ENCODE results near the gene FUBP1.
"Not testable (repeated sequence)": the region's sequence is repeated elsewhere in the genome, so short reads cannot be mapped to it uniquely, and the experiment has no call there.

The FUBP1 gene

DNA sequence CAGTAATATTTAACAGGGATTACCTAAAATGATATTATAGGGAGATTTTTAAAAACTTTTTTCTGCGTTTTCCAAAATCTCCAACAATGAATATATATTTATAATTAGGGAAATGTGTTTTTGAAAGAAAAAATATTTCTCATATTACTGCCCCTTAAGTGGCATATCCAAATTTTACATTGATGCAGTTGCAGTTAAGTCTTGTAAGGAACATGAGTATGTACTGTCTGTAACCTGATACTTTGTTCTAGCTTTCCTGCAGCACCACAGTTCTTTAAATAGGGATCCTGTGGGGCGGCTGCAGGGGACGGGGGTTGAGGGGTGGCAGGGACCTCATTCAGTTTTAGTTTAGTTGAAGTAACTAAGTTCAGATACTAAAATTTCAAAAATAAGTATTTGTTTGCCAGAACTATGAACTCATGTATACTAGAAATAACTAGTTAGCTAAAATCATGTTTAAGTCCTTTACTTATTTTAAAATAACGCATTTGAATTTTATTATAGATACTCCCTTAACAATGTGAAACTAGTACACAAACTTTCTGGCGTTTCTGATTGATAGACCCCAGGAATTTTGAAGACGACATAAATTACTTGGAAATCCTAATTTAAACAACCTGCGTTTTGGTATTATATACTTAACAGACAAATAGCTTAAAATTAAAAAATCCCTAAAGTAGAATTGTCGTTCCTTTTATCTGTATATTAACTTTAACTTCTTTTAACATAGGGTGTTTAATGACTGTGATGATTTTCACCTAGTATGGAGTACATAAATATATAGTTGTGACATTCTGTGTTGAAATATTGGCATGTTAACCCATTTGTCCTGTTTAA lies 25.2 kb upstream of the FUBP1 start:
- Mint-ChIP-seq H3K36me3 (ENCODE audit: insufficient read depth) (peaks cover 15% of the 10 kb centered on the region), H3K4me1 (ENCODE audit: low read depth in 2 of 2) (peaks cover 8 to 26% of the 10 kb centered on the region in 2 donors), H3K9me3 (no peaks in the 10 kb centered on the region), H3K27me3 (no peaks in the 10 kb centered on the region), H3K27ac (peak overlapping the region; percentile 97 to 100), H3K4me3 (peak overlapping the region; percentile 87 to 95)
- ATAC-seq (replicated peaks), result peak; percentile 48
- peak; percentile 6 to 34 (median 13) for DNase-seq

DNA sequence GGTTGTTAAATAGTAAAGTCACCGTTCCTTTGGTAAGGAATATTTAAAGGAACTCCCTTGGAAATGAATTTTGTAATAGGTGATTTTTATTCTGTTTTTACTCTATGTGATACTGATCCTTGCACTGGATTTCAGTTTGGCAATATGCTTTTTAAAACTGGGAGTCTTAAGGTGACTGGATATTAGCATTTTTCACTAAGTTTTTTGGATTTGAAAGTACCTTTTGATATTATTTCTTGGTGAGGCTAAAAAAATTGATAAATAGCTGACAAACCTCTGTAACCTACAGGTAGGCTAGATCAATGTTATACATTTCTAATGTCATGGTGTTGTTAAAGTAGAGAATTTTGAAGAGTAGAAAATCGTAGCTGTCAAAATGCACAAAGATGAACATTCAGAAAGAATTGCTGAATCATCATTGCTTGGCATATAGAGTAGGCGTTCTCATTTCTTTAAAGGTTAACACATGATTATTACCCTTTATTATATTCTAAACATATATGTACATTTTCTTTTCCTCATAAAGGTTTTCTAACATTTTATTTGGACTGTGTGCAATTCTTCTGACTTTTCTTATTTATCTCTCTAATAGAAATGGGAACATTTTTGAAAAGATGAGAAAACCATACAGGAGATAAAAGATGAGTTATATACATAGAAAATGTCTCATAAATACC lies 24.3 kb upstream of the FUBP1 start:
- H3K36me3 Mint-ChIP-seq (ENCODE audit: insufficient read depth), result peaks cover 15% of the 10 kb centered on the region
- H3K27me3 Mint-ChIP-seq, result no peaks in the 10 kb centered on the region

DNA sequence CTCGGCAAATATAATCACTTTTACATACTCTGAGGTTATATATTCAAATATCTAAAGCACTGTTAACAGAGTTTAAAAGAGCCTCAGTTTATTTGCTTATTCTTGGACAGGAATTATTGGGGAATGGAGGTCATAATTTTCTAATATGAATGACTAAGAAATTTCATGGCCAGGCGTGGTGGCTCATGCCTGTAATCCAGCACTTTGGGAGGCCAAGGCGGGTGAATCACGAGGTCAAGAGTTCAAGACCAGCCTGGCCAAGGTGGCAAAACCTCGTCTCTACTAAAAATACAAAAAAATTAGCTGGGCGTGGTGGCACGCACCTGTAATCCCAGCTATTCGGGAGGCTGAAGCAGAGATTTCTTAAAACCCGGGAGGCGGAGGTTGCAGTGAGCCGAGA lies 21.7 kb upstream of the FUBP1 start:
- Mint-ChIP-seq H3K4me1 (ENCODE audit: low read depth in 2 of 2) (peaks cover 6 to 12% of the 10 kb centered on the region in 2 donors), H3K36me3 (ENCODE audit: insufficient read depth) (peaks cover 15% of the 10 kb centered on the region)
- H3K27me3 Mint-ChIP-seq; DNase-seq; H3K9me3 Mint-ChIP-seq; H3K4me3 Mint-ChIP-seq; ATAC-seq (replicated peaks); H3K27ac Mint-ChIP-seq: not testable (repeated sequence)

More for the DNA sequence above, 24.3 kb upstream of the FUBP1 start:
- Mint-ChIP-seq H3K9me3 (no peaks in the 10 kb centered on the region), H3K27ac (peak overlapping the region; percentile 97 to 100), H3K4me3 (peak overlapping the region in 1 of 2 donors; percentile 95), H3K4me1 (ENCODE audit: low read depth in 2 of 2) (peaks cover 8 to 26% of the 10 kb centered on the region in 2 donors)
- DNase-seq (no peak), ATAC-seq (replicated peaks) (no peak)

DNA sequence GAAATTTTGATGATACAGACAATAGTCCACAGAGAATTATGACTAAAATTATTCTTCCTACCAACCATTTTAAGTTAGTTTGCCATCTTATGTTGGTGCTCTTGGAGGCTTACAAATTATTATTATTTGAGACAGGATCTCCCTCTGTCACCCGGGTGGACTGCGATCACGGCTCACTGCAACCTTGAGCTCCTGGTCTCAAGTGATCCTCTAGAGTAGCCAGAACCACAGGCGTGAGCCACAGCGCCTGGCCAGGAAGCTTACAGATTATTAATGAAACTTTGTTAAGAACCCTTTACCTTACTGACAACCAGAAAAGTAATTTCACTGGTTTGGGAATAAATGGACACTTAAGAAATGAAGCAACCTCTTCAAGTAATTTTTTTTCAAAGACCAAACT lies 17.9 kb upstream of the FUBP1 start:
- H3K36me3 Mint-ChIP-seq (ENCODE audit: insufficient read depth), result no peaks in the 10 kb centered on the region
- DNase-seq (no peak), ATAC-seq (replicated peaks) (no peak)
- no peaks in the 10 kb centered on the region for H3K9me3 Mint-ChIP-seq
- no peak overlapping the region for H3K4me3 Mint-ChIP-seq
- no peaks in the 10 kb centered on the region for H3K27me3 Mint-ChIP-seq
- H3K27ac Mint-ChIP-seq, result no peak overlapping the region
- no peaks in the 10 kb centered on the region for H3K4me1 Mint-ChIP-seq (ENCODE audit: low read depth in 2 of 2)

DNA sequence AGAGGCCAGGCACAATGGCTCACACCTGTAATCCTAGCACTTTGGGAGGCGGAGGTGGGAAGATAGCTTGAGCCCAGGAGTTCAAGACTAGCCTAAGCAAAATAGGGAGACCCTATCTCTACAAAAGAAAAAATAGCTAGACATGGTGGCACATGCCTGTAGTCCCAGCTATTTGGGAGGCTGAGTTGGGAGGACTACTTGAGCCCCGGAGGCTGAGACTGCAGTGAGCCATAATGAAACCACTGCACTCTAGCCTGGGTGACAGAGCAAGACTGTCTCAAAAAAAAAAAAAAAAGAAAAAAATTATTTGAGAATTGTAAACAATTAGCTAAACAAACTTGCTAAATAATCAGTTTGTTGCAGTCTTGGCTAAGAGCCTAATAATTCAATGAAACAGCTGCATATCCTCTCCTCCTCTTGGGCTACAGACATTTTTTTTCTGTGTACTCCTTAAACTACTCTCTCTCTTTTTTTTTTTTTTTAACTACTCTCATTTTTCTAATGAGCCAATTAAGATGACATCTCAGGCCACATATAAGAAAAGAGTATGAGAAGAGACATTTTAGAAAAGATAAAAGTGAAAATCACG lies 15.3 kb upstream of the FUBP1 start:
- Mint-ChIP-seq H3K9me3 (no peaks in the 10 kb centered on the region), H3K4me1 (ENCODE audit: low read depth in 2 of 2) (peaks cover 0 to 14% of the 10 kb centered on the region in 2 donors), H3K4me3 (no peak overlapping the region), H3K36me3 (ENCODE audit: insufficient read depth) (no peaks in the 10 kb centered on the region), H3K27me3 (no peaks in the 10 kb centered on the region), H3K27ac (no peak overlapping the region)
- DNase-seq (no peak), ATAC-seq (replicated peaks) (no peak)

DNA sequence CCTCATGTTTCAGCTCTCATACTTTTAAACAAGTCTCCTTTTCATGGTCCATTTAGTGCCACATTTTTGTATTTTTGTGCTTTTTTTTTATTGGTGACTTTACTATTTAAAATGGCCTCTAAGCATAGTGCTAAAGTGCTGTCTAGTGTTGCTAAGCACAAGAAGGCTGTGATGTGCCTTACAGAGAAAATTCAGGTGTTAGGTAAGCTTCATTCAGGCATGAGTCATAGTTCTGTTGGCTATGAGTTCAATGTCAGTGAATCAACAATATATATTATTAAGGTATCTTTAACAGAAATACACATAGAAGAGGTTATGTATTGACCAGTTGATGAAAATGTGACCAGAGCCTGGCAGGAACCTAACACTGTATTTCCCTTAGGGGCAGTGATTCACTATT lies 12.8 kb upstream of the FUBP1 start:
- ATAC-seq (replicated peaks), result no peak

DNA sequence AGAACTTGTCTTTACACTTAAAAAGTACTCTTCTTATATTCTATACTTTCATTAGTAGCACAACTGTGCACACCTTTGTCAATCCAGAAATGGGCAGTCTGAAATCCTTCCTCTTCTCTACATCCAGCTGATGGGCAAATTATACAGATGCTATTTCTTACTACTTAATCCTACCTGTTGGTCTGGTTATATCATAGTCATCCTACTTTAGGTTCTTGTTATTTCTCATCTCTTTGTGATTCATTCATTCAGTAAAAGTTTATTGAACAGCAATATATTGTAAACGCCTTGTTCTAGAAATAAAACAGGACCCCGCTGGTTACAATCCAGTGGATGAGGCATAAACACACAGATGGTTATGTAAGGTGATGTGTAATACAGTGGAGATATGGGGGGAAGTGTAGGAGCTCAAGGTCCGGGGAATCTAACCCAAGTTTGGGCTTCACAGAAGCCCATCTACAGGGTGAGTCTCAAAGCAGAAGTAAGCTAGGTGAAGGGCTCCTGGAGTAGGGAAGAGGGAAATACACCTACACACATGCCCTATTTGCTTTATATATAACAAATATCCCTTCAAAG lies 11.8 kb upstream of the FUBP1 start:
- ATAC-seq (replicated peaks) (no peak), DNase-seq (no peak)
- Mint-ChIP-seq H3K4me3 (no peak overlapping the region), H3K27me3 (no peaks in the 10 kb centered on the region), H3K27ac (no peak overlapping the region), H3K4me1 (ENCODE audit: low read depth in 2 of 2) (peaks cover 1 to 28% of the 10 kb centered on the region in 2 donors), H3K9me3 (no peaks in the 10 kb centered on the region), H3K36me3 (ENCODE audit: insufficient read depth) (no peaks in the 10 kb centered on the region)

More for the DNA sequence above, 12.8 kb upstream of the FUBP1 start:
- no peak overlapping the region for H3K4me3 Mint-ChIP-seq
- H3K36me3 Mint-ChIP-seq (ENCODE audit: insufficient read depth), result no peaks in the 10 kb centered on the region
- H3K27me3 Mint-ChIP-seq, result no peaks in the 10 kb centered on the region
- peaks cover 1 to 24% of the 10 kb centered on the region in 2 donors for H3K4me1 Mint-ChIP-seq (ENCODE audit: low read depth in 2 of 2)
- no peak overlapping the region for H3K27ac Mint-ChIP-seq
- no peak for DNase-seq
- H3K9me3 Mint-ChIP-seq, result no peaks in the 10 kb centered on the region

DNA sequence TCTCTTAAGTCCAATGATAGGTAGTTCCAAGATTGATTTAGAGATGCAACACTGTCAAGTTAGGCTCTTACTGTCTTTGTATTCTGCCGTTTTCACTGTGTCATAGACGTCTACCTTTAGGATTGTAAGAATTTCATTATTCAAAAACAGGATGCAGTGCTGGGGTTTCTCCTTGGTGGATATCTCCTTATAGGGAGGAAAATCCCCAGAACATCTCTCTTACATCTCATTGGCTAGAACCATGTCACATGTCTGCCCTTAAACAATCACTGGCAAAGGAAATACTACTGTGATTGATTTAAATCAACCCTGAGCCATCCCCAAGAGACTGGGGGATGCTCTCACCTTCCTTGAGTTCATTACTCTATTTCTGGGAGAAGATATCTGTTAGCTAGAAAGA lies 10.9 kb upstream of the FUBP1 start:
- ATAC-seq (replicated peaks) (no peak), DNase-seq (no peak)
- no peaks in the 10 kb centered on the region for H3K9me3 Mint-ChIP-seq
- H3K36me3 Mint-ChIP-seq (ENCODE audit: insufficient read depth), result no peaks in the 10 kb centered on the region
- no peak overlapping the region for H3K4me3 Mint-ChIP-seq
- H3K27ac Mint-ChIP-seq, result peak overlapping the region in 1 of 2 donors; percentile 46
- peaks cover 1 to 30% of the 10 kb centered on the region in 2 donors for H3K4me1 Mint-ChIP-seq (ENCODE audit: low read depth in 2 of 2)
- no peaks in the 10 kb centered on the region for H3K27me3 Mint-ChIP-seq

DNA sequence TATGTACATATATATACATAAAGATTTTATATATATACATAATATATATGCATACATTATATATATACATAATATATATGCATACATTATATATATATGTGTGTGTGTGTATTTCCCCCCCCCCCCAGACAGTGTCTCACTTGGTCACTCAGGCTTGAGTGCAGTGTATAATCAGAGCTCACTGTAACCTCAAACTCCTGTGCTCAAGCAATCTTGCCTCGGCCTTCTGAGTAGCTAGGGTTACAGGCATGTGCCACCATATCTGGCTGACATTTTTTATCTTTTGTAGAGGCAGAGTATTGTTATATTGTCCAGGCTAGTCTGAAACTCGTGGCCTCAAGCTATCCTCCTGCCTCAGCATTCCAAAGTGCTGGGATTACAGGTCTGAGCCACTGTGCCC lies 9.0 kb upstream of the FUBP1 start:
- H3K4me1 Mint-ChIP-seq (ENCODE audit: low read depth in 2 of 2), result peaks cover 3 to 33% of the 10 kb centered on the region in 2 donors
- ATAC-seq (replicated peaks) (no peak), DNase-seq (no peak)
- no peak overlapping the region for H3K4me3 Mint-ChIP-seq
- no peak overlapping the region for H3K27ac Mint-ChIP-seq
- no peaks in the 10 kb centered on the region for H3K9me3 Mint-ChIP-seq
- no peaks in the 10 kb centered on the region for H3K27me3 Mint-ChIP-seq
- H3K36me3 Mint-ChIP-seq (ENCODE audit: insufficient read depth), result no peaks in the 10 kb centered on the region

DNA sequence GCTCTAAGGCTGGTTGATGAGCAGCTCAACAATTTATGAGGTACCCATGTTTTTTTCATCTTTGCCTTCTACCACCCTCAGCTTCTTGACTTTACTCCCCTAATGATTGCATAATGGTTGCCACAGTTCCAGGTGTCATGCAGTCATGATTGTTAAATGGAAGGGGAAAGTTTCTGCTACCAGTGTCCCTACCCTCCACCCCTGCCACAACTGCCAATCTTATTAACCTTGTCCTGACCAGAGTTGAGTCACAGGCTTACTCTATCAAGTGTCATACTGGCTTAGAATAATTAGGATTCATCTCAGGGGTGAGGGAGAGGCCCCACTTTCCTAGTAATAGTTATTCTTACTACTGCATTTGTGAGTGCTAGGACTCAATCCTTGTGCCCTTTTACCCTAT lies 7.9 kb upstream of the FUBP1 start:
- H3K4me3 Mint-ChIP-seq, result no peak overlapping the region
- ATAC-seq (replicated peaks) (no peak), DNase-seq (no peak)
- H3K27ac Mint-ChIP-seq, result peak overlapping the region; percentile 19 to 69
- H3K9me3 Mint-ChIP-seq, result no peaks in the 10 kb centered on the region
- no peaks in the 10 kb centered on the region for H3K27me3 Mint-ChIP-seq
- H3K4me1 Mint-ChIP-seq (ENCODE audit: low read depth in 2 of 2), result peaks cover 3 to 33% of the 10 kb centered on the region in 2 donors
- peaks cover 4% of the 10 kb centered on the region for H3K36me3 Mint-ChIP-seq (ENCODE audit: insufficient read depth)

DNA sequence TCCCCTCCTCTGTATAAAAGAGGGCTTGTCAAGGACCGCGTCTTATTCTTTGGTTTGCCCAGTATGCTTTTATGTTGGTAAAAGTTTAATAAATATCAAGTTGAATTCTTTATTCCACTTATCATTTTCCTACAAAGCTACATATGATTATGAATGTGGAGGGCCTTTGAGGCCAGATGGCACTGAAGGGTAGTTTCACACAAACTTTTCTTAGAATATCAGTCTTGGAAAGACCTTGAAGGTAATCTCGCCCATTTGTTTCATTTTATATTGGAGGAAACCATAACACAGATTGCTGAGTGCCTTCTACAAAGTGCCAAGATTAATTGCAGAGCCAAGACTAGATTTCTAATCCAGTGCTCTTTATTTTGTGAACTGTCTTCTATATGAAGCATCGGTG lies 5.8 kb upstream of the FUBP1 start:
- Mint-ChIP-seq H3K9me3 (no peaks in the 10 kb centered on the region), H3K4me1 (ENCODE audit: low read depth in 2 of 2) (peaks cover 11 to 34% of the 10 kb centered on the region in 2 donors), H3K27me3 (no peaks in the 10 kb centered on the region), H3K36me3 (ENCODE audit: insufficient read depth) (peaks cover 4% of the 10 kb centered on the region), H3K4me3 (no peak overlapping the region), H3K27ac (no peak overlapping the region)
- ATAC-seq (replicated peaks) (no peak), DNase-seq (no peak)

DNA sequence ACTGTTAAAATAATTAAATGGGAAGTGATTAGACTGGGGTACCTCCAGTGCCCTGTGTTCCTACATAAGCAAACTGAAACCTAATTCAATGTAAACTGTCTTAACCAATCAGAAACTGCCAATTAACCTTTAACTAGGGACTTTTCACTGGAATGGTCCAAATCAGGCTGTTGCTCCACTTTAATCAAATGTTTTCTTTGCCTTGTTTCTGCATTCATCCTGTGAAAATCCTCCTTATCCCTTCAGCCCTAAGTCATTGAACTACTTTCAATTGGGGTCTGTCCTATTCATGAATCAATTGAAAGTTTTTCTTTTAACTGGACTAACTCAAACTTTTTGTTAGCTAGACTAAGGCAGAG lies 5.1 kb upstream of the FUBP1 start:
- Mint-ChIP-seq H3K36me3 (ENCODE audit: insufficient read depth) (peaks cover 4% of the 10 kb centered on the region), H3K27me3 (no peaks in the 10 kb centered on the region), H3K9me3 (no peaks in the 10 kb centered on the region), H3K4me1 (ENCODE audit: low read depth in 2 of 2) (peaks cover 12 to 28% of the 10 kb centered on the region in 2 donors), H3K4me3 (no peak overlapping the region), H3K27ac (peak overlapping the region in 1 of 2 donors; percentile 58)
- DNase-seq (no peak), ATAC-seq (replicated peaks) (no peak)

DNA sequence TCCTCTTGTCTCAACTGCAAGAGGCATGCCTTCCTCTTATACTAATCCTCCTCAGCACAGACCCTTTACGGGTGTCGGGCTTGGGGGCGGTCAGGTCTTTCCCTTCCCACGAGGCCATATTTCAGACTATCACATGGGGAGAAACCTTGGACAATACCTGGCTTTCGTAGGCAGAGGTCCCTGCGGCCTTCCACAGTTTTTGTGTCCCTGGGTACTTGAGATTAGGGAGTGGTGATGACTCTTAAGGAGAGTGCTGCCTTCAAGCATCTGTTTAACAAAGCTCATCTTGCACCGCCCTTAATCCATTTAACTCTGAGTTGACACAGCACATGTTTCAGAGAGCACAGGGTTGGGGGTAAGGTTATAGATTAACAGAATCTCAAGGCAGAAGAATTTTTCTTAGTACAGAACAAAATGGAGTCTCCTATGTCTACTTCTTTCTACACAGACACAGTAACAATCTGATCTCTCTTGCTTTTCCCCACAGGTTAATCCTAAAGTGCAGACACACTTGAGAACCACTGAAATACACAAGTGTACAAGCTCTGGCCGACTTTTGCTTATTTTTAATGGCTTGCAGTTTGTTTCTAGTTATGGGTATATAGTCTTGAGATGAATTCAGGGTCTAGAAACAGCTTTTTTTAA lies 4.6 kb upstream of the FUBP1 start:
- peaks cover 12 to 23% of the 10 kb centered on the region in 2 donors for H3K4me1 Mint-ChIP-seq (ENCODE audit: low read depth in 2 of 2)
- not testable (repeated sequence) for H3K4me3 Mint-ChIP-seq; ATAC-seq (replicated peaks); DNase-seq; H3K9me3 Mint-ChIP-seq; H3K36me3 Mint-ChIP-seq (ENCODE audit: insufficient read depth); H3K27me3 Mint-ChIP-seq
- peak overlapping the region in 1 of 2 donors; percentile 58 for H3K27ac Mint-ChIP-seq
